K562 (cell line): ENCODE data around the gene NSUN6. TPM values are rescaled to one million over a fixed set of nuclear protein-coding genes. Genes with fewer than 3 reads are reported as not detected.

Experiments used
- ATF1 ChIP-seq, 2 experiments: fragments of 450-650 bp in 1 of 2; IDR thresholded peaks; 2 replicates each; pipeline ENCODE4 v1.6.1; 2016; ENCODE audit warnings: missing compliant biosample characterization in 1 of 2, missing genetic modification characterization in 1 of 2
- BRF1 ChIP-seq: IDR thresholded peaks from 3 replicates; pipeline ENCODE4 v1.6.1; 2011; ENCODE audit warnings: borderline replicate concordance, mild to moderate bottlenecking; ENCODE audit not compliant: insufficient read length; ENCODE audit errors: extremely low read depth
- CHD1 ChIP-seq: fragments of 200-600 bp; sonication (generic); IDR thresholded peaks from one replicate; pipeline ENCODE4 v1.6.1; 2012; ENCODE audit warnings: mild to moderate bottlenecking, moderate library complexity, low read length, inconsistent platforms
- DACH1 ChIP-seq: fragments of 450-650 bp; IDR thresholded peaks from 2 replicates; pipeline ENCODE4 v1.6.1; 2018; ENCODE audit not compliant: partially characterized antibody
- E2F5 ChIP-seq: sonication (generic); formaldehyde crosslinking; IDR thresholded peaks from 2 replicates; pipeline ENCODE4 v1.8.0; 2022; ENCODE audit warnings: mild to moderate bottlenecking, missing genetic modification reagents
- ETS2 ChIP-seq: IDR thresholded peaks from 2 replicates; pipeline ENCODE4 v1.6.1; 2016; ENCODE audit warnings: borderline replicate concordance, missing genetic modification characterization, mild to moderate bottlenecking, moderate library complexity, missing compliant biosample characterization; ENCODE audit not compliant: poor library complexity, severe bottlenecking
- EZH2 ChIP-seq: IDR thresholded peaks from 2 replicates; pipeline ENCODE4 v1.6.1; 2012; ENCODE audit warnings: low read depth, mild to moderate bottlenecking, inconsistent platforms, low read length, borderline replicate concordance
- ID3 ChIP-seq, 2 experiments: fragments of 250-450 bp in 1 of 2; fragments of 450-650 bp in 1 of 2; sonication (Bioruptor Pico) in 1 of 2; IDR thresholded peaks; 2 replicates each; pipeline versions ENCODE4 v1.6.1 to v1.8.0; 2016 to 2021; ENCODE audit warnings: mild to moderate bottlenecking in 2 of 2, moderate library complexity in 2 of 2, missing compliant biosample characterization in 1 of 2, missing genetic modification characterization in 1 of 2
- NR0B1 ChIP-seq: fragments of 450-650 bp; IDR thresholded peaks from one replicate; pipeline ENCODE4 v1.6.1; 2018; ENCODE audit warnings: mild to moderate bottlenecking, moderate library complexity; ENCODE audit not compliant: partially characterized antibody
- NR4A1 ChIP-seq, 2 experiments: fragments of 250-450 bp in 1 of 2; fragments of 450-650 bp in 1 of 2; sonication (Bioruptor Pico) in 1 of 2; IDR thresholded peaks; 2 replicates each; pipeline versions ENCODE4 v1.4.0 to v1.6.1; 2016 to 2020; ENCODE audit warnings: mild to moderate bottlenecking in 2 of 2, missing compliant biosample characterization in 1 of 2, missing genetic modification characterization in 1 of 2, moderate library complexity in 1 of 2
- PCBP1 ChIP-seq: fragments of 200-400 bp; formaldehyde crosslinking; IDR thresholded peaks from 2 replicates; pipeline ENCODE4 v1.6.1; 2018; ENCODE audit warnings: mild to moderate bottlenecking, low read depth, low read length; ENCODE audit not compliant: poor library complexity, severe bottlenecking
- PKNOX1 ChIP-seq: fragments of 450-650 bp; IDR thresholded peaks from 2 replicates; pipeline ENCODE4 v1.6.1; 2016
- POLR2G ChIP-seq: fragments of 200-400 bp; formaldehyde crosslinking; IDR thresholded peaks from 2 replicates; pipeline ENCODE4 v1.6.1; 2017; ENCODE audit warnings: low read depth, mild to moderate bottlenecking, antibody characterized with exemption, low read length, moderate library complexity
- RBM15 ChIP-seq: fragments of 200-400 bp; formaldehyde crosslinking; IDR thresholded peaks from 2 replicates; pipeline ENCODE4 v1.6.1; 2018; ENCODE audit warnings: mild to moderate bottlenecking, low read length, moderate library complexity; ENCODE audit not compliant: insufficient read depth
- RFX7 ChIP-seq: fragments of 250-450 bp; sonication (Bioruptor Pico); IDR thresholded peaks from 2 replicates; pipeline ENCODE4 v1.5.1; 2021; ENCODE audit warnings: mild to moderate bottlenecking
- SMAD3 ChIP-seq: fragments of 450-650 bp; formaldehyde crosslinking; conservative IDR thresholded peaks from 2 replicates; pipeline ENCODE4 v1.4.0; 2020; ENCODE audit warnings: mild to moderate bottlenecking
- TSC22D4 ChIP-seq: fragments of 450-650 bp; IDR thresholded peaks from 2 replicates; pipeline ENCODE4 v1.6.1; 2016; ENCODE audit warnings: missing genetic modification characterization, missing biosample characterization, control low read depth
- ZBTB26 ChIP-seq: fragments of 450-650 bp; formaldehyde crosslinking; IDR thresholded peaks from 2 replicates; pipeline ENCODE4 v1.4.0; 2022; ENCODE audit warnings: missing genetic modification characterization
- ZNF23 ChIP-seq: fragments of 250-450 bp; sonication (Bioruptor Pico); IDR thresholded peaks from 2 replicates; pipeline ENCODE4 v1.4.0; 2020; ENCODE audit warnings: mild to moderate bottlenecking
- polyA plus RNA-seq, 8 experiments: library from polyadenylated mRNA; depleted of rRNA in 4 of 8; stranded (reverse) in 5 of 8; unstranded in 3 of 8; fragments of >200 nt; fragmentation: Nextera tagmentation in 2 of 8; fragmentation: Illumina TruSeq in 1 of 8; extraction: Ambion mirVana in 2 of 8; extraction: Trizol in 1 of 8; gene quantifications; 2 replicates each; pipeline versions ENCODE4 v1.2.1 to v1.2.3, GENCODE V29; 2011 to 2014; ENCODE audit warnings: inconsistent platforms in 1 of 8, missing spikeins in 1 of 8
- total RNA-seq, 7 experiments: library from RNA; depleted of rRNA in 6 of 7; stranded (reverse); fragments of >200 nt in 6 of 7; fragmentation: Illumina TruSeq in 2 of 7; extraction: Trizol in 2 of 7; gene quantifications; 2 replicates each; pipeline versions ENCODE4 v1.2.1 to v1.2.3, GENCODE V29; 2011 to 2021; ENCODE audit warnings: low replicate concordance in 1 of 7

Gene NSUN6
- total and polyA plus RNA-seq, 9 of the 15 experiments (the other 6 are each of a cell fraction or from before 2014, with no cell fraction given): 12.5 to 33.1 (median 24.2) TPM

GRCh38 chr10:18659125-18659818 is 7.9 kb upstream of the NSUN6 start, which contains the start of gene ARL5B (continued):
- TF ChIP-seq SMAD3 (CRISPR knock-in tag) (no peak), DACH1 (no peak), PCBP1 (no peak), POLR2G (peak; percentile 92), E2F5 (CRISPR knock-in tag) (no peak), ID3 (CRISPR knock-in tag; IDR thresholded peaks at IDR 0.05) (no peak), ID3 (tag; IDR thresholded peaks at IDR 0.05) (no peak), NR0B1 (no peak), ATF1 (CRISPR knock-in tag; IDR thresholded peaks at IDR 0.05) (no peak), ATF1 (tag; IDR thresholded peaks at IDR 0.05) (peak; percentile 82), ZNF23 (no peak), CHD1 (no peak), ZBTB26 (CRISPR knock-in tag) (no peak), TSC22D4 (tag) (no peak), PKNOX1 (no peak), ETS2 (tag) (no peak), EZH2 (no peak), BRF1 (no peak), RBM15 (no peak), RFX7 (CRISPR knock-in tag) (no peak), NR4A1 (CRISPR knock-in tag; IDR thresholded peaks at IDR 0.05) (no peak; the same call in 1 of the 2 replicates), NR4A1 (tag; IDR thresholded peaks at IDR 0.05) (0 out of 2 replicates have a peak, but pooled peaks have one; percentile 21)
